Activated CD8-positive, alpha-beta memory T cell treated with anti-CD3 and anti-CD28 coated beads, Interleukin-2, amount 50 U/mL, for 1 hour (primary cell): ENCODE measurements around the gene LRRC10B.

Experiments
- DNase-seq: peaks from one replicate; pipeline ENCODE4 v3.0.0-alpha.2; 2020; ENCODE audit errors: extremely low read depth

LRRC10B gene

GRCh38 chr11:61531044-61531443 is 22.5 kb downstream of the LRRC10B start:
- no peak for DNase-seq

- DNase-seq = no peak
These were observed 23.8 kb downstream of the LRRC10B start for GRCh38 chr11:61532134-61533038.

DNA sequence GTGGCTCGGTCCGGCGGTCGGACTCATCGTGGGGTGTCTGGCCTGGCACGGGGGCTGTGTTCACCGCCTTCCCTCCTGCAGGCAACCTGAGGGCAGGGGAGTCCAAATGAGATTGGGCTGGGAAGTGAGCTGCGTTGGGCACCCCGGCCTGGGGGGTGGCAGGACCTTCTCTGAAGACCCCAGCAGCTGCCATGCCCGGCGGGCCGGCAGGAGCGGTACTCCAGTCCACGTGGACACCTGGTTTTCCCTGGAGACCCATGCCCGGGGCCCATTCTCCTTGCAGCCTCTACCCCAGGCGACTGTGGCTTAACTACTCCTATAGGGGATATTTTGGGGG is 24.5 kb downstream of the LRRC10B start:
- no peak for DNase-seq

DNA sequence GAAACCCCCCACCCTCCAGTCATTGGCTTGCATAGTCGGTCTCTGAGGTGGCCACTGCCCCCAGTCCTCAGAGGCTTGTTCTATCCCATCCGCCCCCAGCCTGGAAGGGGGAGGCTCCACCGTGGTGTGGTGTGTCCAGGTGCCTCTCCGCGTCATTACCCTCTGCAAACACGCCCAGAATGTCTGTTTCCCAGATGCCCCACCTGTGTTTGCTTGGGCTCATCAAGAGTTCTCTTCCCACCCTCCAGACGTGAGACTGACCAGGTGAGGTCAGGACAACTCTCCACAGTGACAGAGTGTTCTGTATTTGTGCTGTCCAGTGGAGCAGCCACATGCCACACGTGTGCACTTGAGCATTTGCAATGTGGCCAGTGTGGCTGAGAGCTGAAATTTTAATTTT is 24.9 kb downstream of the LRRC10B start:
- no peak for DNase-seq

- DNase-seq = no peak
These were observed 25.7 kb downstream of the LRRC10B start for GRCh38 chr11:61534025-61534932.

- DNase-seq = no peak
These were observed 26.6 kb downstream of the LRRC10B start for GRCh38 chr11:61534933-61535839.

DNA sequence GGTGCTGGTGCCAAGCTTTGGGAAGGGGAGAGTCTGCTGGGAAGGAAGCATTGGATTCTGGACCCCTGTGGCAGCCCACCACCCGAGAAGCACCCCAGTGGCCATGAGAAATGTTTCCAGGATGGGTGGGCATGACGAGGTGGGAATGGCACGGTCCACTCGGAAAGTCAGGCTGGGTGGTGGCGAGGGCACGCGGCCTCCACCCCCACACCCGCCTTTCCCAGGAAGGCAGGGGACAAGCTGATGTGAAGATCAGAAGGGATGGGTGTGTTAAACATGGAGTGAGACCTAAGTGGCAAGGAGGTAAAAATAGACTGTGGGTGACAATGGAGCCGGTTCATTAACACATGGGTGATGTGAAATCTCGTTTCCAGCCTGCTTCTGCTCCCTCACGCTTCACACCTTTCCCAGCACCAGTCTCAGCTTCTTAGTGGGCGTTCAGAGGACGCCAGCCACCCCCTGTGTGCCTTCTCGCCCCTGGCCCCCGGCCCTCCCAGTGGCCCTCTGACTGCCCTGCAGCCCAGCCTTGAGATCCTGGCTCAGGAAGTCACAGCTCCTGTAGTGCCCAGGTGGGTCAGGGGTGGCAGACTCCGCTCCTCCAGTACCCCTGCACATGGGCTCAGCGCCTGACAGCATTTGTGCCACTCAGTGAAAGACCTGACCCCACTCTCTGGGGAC is 27.6 kb downstream of the LRRC10B start:
- DNase-seq = no peak

DNA sequence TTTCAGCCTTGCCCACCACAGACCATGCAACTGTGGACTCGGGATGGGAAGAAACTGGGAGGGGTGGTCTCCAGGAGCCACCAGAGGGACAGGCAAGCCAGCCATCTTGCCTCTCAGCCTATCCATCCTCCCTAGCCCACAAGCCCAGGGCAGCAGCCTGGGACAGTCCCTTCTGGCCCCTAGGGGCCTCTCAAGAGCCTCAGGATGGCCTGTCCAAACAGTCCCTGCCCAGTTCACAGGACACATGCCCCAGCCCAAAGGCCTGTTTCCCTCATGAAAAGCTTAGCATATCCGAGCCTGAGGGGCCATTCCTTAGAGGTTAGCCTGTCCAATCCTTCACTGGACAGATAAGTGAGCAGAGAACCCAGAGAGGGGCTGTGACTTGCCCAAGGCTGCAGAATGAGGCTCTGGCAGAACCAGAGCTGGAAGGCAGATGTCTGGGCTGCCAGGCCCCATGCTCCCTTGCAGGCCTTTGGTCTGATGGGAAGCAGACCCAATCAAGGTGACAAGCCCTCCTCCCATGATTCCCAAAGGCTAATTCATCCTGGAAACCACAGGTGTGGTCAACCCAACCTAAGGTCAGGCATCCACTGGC is 28.2 kb downstream of the LRRC10B start:
- DNase-seq = no peak

DNA sequence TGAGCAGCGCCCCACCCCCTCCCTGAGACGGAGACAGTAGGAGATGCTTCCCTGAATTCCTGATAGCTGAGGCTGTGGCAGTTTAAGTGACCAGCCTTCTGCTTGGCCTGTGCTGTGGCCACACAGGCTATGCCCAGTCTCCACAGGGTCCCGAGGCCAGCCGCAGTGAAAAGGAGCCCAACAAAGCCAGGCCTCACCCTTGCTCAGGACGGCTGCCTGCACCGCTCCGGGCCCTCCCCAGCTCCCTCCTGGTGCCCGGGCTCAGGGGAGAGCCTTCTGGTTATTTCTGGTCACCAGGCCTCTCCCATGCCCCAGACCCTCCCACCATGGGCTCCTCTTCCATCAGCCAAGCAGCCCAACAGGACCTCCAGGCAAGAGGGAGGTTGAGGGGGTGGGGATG is 28.8 kb downstream of the LRRC10B start:
- DNase-seq = no peak

DNA sequence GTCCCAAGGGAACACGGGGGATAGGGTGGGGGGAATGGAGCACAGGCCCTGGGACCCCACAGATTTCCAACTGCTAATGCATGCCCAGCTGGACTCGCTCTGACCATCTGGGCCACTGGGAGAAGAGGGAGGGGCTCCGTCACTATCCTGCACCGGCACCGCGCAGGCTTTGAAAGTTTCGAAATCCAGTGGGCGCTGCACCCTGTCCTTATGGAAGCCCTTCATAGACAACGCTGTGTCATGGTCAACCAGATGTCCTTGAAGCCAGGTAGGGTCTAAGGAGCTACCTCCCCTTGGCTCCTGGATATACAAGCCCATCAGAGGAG is 30.1 kb downstream of the LRRC10B start:
- DNase-seq = no peak

GRCh38 chr11:61539006-61539405 is 30.5 kb downstream of the LRRC10B start:
- DNase-seq = no peak

DNA sequence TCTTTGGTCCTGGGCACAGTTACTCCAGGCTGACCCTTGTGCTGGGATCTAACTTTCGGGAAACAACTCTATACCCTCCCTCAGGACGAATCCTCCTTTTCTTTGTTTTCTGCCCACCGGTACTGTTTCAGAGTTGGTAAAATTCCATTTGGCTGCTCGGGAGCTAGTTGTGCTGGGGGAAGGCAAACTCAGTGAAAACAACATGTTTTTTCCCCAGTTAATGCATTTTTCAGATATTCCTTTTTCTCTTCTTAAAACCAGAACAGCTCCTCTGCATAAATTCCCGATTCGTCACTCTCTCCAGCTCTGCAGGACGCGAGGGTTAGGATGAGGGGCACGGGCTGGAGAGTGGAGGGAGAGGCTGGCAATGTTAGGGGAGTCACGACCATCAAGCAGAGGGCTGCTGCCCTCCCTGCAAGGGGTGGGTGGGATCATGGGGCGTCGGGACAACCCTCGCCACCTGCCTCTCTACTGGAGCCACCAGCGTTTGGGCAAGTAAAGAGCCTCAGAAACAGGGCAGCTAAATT is 31.3 kb downstream of the LRRC10B start:
- DNase-seq = no peak

DNA sequence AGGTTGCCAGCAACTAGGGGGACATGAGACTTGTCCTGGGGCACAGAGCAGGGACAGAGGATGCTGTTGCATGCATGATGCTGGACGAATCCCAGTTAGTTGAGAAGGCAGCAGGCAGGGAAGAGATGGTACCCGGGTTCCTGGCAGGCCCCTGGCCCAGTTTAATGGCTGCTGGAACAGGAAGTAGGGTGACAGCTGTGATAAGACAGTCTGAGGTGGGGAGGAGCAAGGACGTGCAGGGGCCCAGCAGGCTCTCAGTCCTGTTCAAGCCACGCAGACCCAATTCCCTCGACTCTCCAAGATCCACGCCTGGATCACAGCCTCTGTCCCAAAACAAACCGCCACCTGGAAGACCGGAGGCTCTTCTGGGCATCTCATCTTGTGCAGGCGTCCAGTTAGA is 32.0 kb downstream of the LRRC10B start:
- no peak for DNase-seq

DNA sequence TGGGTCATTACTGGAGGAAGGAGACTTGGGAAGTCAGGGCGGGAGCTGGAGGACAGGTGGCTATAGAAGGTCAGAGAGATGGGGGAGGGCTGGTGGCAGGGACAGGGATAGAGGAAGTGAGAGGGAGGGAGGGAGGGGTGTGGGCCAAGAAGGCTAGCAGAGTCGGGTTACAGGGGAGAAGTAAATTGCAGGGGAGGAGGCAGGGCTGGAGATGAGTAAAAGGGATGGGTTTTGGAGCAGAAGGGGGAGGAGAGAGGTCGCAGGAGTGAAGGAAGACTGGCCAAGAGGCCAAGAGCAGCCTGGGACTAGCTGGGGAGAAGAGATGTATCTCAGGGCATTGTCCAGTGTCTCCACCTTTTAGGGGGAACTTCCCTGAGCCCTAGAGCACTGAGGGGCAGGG is 33.0 kb downstream of the LRRC10B start:
- DNase-seq = no peak

DNA sequence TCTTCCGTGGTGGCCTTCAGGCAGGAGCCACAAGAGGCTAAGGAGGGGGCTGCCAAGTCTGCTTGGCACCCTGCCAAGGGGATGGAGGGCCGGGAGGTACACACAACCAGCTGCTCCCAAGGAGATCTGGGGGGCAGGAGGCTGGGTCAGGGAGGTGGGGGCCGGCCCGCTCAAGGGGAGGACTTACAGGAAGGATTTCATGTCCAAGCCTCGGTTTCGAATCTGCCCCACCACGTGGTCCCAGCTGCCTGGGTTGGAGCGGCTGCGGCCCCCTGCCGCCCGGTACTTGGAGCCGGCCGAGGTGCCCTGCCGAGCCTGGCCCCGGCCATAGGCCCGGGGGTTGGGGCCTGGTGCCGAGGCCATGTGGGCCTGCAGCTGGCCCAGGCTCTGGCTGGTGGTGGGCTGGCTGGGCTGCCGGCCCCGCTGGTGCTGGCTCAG is 33.5 kb downstream of the LRRC10B start:
- DNase-seq = no peak

GRCh38 chr11:61542705-61543104 is 34.2 kb downstream of the LRRC10B start:
- DNase-seq = no peak

- DNase-seq = no peak
These were observed 35.2 kb downstream of the LRRC10B start for GRCh38 chr11:61543606-61544306.

- no peak for DNase-seq
These were observed 35.9 kb downstream of the LRRC10B start for GRCh38 chr11:61544466-61544865.

DNA sequence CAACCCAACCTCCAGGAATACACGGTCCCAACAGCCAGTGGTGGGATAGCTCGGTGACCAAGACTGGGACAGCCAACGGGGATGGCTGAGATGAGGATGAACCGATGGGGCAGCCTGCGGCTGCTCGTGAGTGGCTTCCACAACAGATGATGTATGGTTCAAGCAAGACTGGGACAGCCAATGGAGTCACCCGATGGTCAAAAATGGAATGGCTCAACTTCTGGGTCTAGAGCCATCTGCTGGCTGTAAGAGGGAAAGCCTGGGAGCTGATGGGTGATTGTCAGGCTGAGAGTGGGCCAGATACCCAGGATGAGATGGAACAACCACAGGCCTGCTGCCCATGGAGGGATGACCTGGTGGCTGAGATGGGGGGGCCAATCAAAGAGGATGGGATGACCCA is 36.8 kb downstream of the LRRC10B start:
- no peak for DNase-seq

DNA sequence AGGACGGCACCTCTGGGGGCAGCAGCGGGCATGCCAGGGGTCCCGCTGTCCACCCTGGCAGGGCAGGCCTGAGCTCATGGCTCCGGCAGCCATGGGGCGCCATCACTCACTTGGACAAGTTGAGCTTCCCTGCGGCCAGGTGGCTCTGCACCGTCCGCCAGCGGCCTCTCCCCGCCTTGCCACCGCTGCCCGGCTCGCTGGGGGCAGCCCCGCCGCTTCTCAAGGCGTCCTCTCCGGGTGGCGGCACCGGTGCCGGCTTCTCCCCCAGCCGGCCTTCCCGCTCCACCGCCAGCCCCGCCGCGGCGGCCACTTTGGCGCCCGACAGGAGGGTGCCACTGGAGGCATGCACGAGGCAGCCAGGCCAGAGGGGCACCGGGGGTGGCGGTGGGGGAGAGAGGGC is 37.4 kb downstream of the LRRC10B start:
- DNase-seq = no peak
